ENCODE data around the gene EFNB2. TPM values are rescaled to one million over a fixed set of nuclear protein-coding genes. Genes with fewer than 3 reads are reported as not detected.

Gene EFNB2
- total and polyA plus RNA-seq, 2 donors (not counting 3 experiments of a cell fraction or from before 2014, with no cell fraction given): 50.4 to 69.5 TPM

GRCh38 chr13:106540613-106541012 is 5.2 kb upstream of the EFNB2 start:
- Histone ChIP-seq H3K4me2 (ENCODE audit: insufficient read depth, low read length) (no peak overlapping the region), H3K4me1 (ENCODE audit: control insufficient read depth, extremely low read depth, insufficient read depth, low read length) (peaks cover 30% of the 10 kb centered on the region), H3K27ac (ENCODE audit: insufficient read depth, low read depth, low read length) (no peak overlapping the region), H3K79me2 (ENCODE audit: control insufficient read depth, insufficient read depth, low read length) (peaks cover 16% of the 10 kb centered on the region), H3K9me3 (replicated peaks; ENCODE audit: control insufficient read depth, insufficient read depth, low read length) (no peaks in the 10 kb centered on the region), H3K27me3 (ENCODE audit: control insufficient read depth in 2 of 2, insufficient read depth in 2 of 2, low read length in 2 of 2) (no peaks in the 10 kb centered on the region), H4K20me1 (replicated peaks; ENCODE audit: control insufficient read depth, extremely low read depth, insufficient read depth, low read length) (peaks cover 8% of the 10 kb centered on the region), H2AFZ (ENCODE audit: low read depth, low read length) (no peak overlapping the region), H3K9me1 (replicated peaks; ENCODE audit: control insufficient read depth, extremely low read depth, insufficient read depth, low read length) (no peaks in the 10 kb centered on the region), H3K9ac (replicated peaks; ENCODE audit: extremely low read depth, insufficient read depth, low read length) (no peak overlapping the region), H3K4me3 (replicated peaks in 1 of 3; ENCODE audit: insufficient read depth in 1 of 3, low read depth in 1 of 3, low read length in 3 of 3) (no peak overlapping the region), H3K36me3 (ENCODE audit: control insufficient read depth in 2 of 2, extremely low read depth in 1 of 2, insufficient read depth in 2 of 2, low read length in 2 of 2) (peaks cover 0 to 13% of the 10 kb centered on the region in 2 experiments)
- FAIRE-seq (no peak), DNase-seq (ENCODE audit: low read depth, low spot score) (no peak)
- TF ChIP-seq POLR2AphosphoS5 (IDR thresholded peaks at IDR 0.05; ENCODE audit: insufficient read depth, low read depth, low read length) (no peak), POLR2A (IDR thresholded peaks at IDR 0.05; ENCODE audit: low read depth, low read length) (no peak), JUN (IDR thresholded peaks at IDR 0.05; ENCODE audit: borderline replicate concordance, insufficient read depth, insufficient read length, low read depth) (no peak), GATA2 (IDR thresholded peaks at IDR 0.05; ENCODE audit: insufficient read depth, insufficient read length, low read depth, low read length) (no peak), MYC (IDR thresholded peaks at IDR 0.05; ENCODE audit: low read depth, low read length) (no peak), FOS (IDR thresholded peaks at IDR 0.05; ENCODE audit: borderline replicate concordance, insufficient read depth, low read length) (no peak), EZH2 (IDR thresholded peaks at IDR 0.05; ENCODE audit: borderline replicate concordance, low read depth, low read length, severe bottlenecking) (no peak)
- TF ChIP-seq, protein P1, sequence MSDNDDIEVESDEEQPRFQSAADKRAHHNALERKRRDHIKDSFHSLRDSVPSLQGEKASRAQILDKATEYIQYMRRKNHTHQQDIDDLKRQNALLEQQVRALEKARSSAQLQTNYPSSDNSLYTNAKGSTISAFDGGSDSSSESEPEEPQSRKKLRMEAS (IDR thresholded peaks at IDR 0.05; ENCODE audit: insufficient read depth, insufficient read length): no peak
- TF ChIP-seq, protein P2, sequence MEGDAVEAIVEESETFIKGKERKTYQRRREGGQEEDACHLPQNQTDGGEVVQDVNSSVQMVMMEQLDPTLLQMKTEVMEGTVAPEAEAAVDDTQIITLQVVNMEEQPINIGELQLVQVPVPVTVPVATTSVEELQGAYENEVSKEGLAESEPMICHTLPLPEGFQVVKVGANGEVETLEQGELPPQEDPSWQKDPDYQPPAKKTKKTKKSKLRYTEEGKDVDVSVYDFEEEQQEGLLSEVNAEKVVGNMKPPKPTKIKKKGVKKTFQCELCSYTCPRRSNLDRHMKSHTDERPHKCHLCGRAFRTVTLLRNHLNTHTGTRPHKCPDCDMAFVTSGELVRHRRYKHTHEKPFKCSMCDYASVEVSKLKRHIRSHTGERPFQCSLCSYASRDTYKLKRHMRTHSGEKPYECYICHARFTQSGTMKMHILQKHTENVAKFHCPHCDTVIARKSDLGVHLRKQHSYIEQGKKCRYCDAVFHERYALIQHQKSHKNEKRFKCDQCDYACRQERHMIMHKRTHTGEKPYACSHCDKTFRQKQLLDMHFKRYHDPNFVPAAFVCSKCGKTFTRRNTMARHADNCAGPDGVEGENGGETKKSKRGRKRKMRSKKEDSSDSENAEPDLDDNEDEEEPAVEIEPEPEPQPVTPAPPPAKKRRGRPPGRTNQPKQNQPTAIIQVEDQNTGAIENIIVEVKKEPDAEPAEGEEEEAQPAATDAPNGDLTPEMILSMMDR (IDR thresholded peaks at IDR 0.05; ENCODE audit: extremely low read depth in 1 of 2, insufficient read depth in 1 of 2, low read depth in 1 of 2, low read length in 2 of 2): no peak
- POLR2A ChIA-PET: no interaction called here
- BruUV-seq (replicated peaks): no TSS peak
- dilution Hi-C loops (cut with MboI; ENCODE audit: extremely low pct_ligation_motif_present, low sequenced_read_pairs): no loop called here
- intact Hi-C loops (cut with micrococcal nuclease): no loop called here
- CTCF ChIA-PET: no interaction called here
